Calu3 (cell line): ENCODE results near the gene TACC3. TPM values are rescaled to one million over a fixed set of nuclear protein-coding genes. Genes with fewer than 3 reads are reported as not detected.

Experiments used
- BruUV-seq: library from RNA; stranded (reverse); fragments of 400-500 nt; replicated peaks from 2 replicates; lab custom pipeline; 2021; lab: Mats Ljungman, UMichigan
- CTCF ChIA-PET: fragments of 300-600 bp; sonication (Branson Sonifier 250); formaldehyde crosslinking; loops from one replicate; lab custom pipeline; 2022; ENCODE audit warnings: antibody characterized with exemption; lab: Charles Lee
- DNase-seq: peaks from one replicate; pipeline ENCODE4 v3.0.0; 2022
- H3K27ac Mint-ChIP-seq: one replicate; pipeline ENCODE4 v1.8.0; 2022; ENCODE audit warnings: mixed read lengths; ENCODE audit not compliant: unreplicated experiment
- H3K27me3 Mint-ChIP-seq: one replicate; pipeline ENCODE4 v1.8.0; 2022; ENCODE audit warnings: mixed read lengths; ENCODE audit not compliant: unreplicated experiment
- H3K36me3 Mint-ChIP-seq: one replicate; pipeline ENCODE4 v1.8.0; 2022; ENCODE audit warnings: mild to moderate bottlenecking, moderate library complexity, mixed read lengths; ENCODE audit not compliant: insufficient read depth, unreplicated experiment
- H3K4me1 Mint-ChIP-seq: one replicate; pipeline ENCODE4 v1.8.0; 2022; ENCODE audit warnings: mild to moderate bottlenecking, low read depth, mixed read lengths; ENCODE audit not compliant: unreplicated experiment
- H3K4me3 Mint-ChIP-seq: one replicate; pipeline ENCODE4 v1.8.0; 2022; ENCODE audit warnings: mild to moderate bottlenecking, low read depth, moderate library complexity, mixed read lengths; ENCODE audit not compliant: unreplicated experiment
- H3K9me3 Mint-ChIP-seq: one replicate; pipeline ENCODE4 v1.8.0; 2022; ENCODE audit warnings: low read depth, mixed read lengths; ENCODE audit not compliant: unreplicated experiment
- intact Hi-C: fragments of 100-400 bp; cut with micrococcal nuclease; formaldehyde crosslinking; loops from one replicate; pipeline ENCODE4 v1.10.0; 2022; ENCODE audit not compliant: unreplicated experiment
- total RNA-seq: library from RNA; stranded (reverse); gene quantifications from 2 replicates; pipeline ENCODE4 v1.2.3, GENCODE V29; 2022
- TF ChIP-seq, protein P1 (sequence below): fragments of 200-600 bp; IDR thresholded peaks from one replicate; pipeline ENCODE4 v1.8.0; 2022; ENCODE audit warnings: antibody characterized with exemption; ENCODE audit not compliant: unreplicated experiment

TACC3 gene
- total RNA-seq, 1 experiment from 2014 or later, result 95.9 TPM

DNA sequence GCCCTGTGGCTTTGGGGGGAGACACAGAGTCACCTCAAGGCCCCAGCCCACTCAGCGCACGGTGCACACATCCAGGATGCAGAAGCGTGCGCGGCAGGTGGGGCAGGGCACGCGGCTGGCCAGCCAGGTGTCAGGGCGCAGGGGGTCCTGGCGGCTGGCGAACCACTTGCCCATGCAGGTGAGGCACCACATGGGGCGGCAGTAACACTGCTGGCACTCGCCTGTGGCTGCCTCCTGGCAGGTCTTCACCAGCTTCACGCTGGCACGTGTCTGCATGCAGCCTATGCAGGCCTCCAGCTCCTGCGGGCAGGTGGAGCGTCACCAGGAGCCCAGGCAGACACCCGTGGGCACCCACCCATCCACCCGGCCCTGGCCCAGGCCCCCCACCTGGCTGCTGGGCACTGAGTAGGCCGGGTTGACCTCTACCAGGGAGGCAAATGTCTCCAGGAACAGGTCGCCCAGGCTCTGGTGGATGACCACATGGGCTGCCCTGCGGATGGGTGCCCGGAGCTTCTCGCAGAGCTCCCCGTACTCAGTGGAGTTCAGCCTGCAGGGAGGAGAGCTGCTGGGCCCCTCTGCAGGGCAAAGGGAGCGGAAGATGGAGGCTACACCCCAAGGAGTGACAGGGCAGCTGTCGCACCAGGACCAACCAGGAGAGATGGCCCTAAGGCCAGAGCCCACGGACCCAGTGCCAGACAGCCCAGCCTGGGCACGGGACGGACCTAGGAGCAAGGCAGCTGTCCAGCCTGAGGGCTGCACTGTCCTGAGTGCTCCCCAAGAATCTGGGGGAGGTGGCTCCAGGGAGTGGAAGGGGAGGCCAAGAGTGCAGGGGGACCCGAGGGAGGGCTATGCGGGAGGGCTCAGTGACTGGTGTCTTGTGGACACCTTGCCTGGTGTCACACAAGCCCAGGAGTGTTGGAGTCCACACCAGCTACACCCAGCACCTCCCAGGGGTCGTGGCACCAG is 3.9 kb upstream of the TACC3 start:
- BruUV-seq, result no TSS peak
- no peaks in the 10 kb centered on the region for H3K9me3 Mint-ChIP-seq
- intact Hi-C loops, result no loop called here
- TF ChIP-seq, protein P1, sequence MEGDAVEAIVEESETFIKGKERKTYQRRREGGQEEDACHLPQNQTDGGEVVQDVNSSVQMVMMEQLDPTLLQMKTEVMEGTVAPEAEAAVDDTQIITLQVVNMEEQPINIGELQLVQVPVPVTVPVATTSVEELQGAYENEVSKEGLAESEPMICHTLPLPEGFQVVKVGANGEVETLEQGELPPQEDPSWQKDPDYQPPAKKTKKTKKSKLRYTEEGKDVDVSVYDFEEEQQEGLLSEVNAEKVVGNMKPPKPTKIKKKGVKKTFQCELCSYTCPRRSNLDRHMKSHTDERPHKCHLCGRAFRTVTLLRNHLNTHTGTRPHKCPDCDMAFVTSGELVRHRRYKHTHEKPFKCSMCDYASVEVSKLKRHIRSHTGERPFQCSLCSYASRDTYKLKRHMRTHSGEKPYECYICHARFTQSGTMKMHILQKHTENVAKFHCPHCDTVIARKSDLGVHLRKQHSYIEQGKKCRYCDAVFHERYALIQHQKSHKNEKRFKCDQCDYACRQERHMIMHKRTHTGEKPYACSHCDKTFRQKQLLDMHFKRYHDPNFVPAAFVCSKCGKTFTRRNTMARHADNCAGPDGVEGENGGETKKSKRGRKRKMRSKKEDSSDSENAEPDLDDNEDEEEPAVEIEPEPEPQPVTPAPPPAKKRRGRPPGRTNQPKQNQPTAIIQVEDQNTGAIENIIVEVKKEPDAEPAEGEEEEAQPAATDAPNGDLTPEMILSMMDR, result no peak
- H3K4me1 Mint-ChIP-seq, result peaks cover 6% of the 10 kb centered on the region
- H3K27me3 Mint-ChIP-seq, result no peaks in the 10 kb centered on the region
- no peak for DNase-seq
- H3K36me3 Mint-ChIP-seq, result peaks cover 74% of the 10 kb centered on the region
- H3K27ac Mint-ChIP-seq, result no peak overlapping the region
- no peak overlapping the region for H3K4me3 Mint-ChIP-seq
- CTCF ChIA-PET, result no interaction called here

DNA sequence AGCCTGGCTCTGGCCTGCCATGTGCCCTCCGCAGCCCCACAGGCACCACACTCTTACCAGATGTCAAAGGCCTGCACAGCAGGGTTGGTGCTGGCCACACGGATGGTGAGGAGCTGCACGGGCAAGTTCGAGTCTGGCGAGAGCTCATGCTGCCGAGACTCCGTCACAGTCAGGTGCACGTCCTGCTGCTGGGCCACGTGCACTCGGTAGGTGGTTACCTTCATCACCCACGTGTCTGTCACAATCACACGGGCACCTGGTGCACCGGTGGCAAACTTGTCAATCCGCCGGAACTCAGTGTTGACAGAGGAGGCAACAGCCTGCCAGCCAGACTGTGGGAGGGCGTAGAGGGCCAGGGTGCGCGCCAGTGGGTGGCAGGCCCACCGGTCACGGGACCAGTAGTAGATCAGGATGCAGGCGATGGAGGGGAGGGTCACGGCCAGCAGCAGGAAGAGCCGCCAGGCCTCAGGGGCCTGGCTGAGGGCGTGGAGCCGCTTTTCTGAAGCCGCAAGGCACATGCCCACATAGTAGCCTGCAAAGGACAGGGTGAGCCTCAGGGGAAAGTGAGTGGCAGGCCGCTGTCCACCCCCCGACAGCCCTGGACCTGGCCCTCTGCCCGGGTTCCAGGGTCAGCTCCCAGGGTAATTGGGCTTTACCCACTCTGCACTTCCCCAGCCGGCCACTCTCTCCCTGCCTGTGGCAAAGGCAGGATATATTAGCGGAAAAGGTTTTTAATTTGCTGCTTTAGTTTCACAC is 3.0 kb upstream of the TACC3 start:
- BruUV-seq, result TSS peak; percentile 17
- Mint-ChIP-seq H3K4me1 (peaks cover 15% of the 10 kb centered on the region), H3K36me3 (peaks cover 73% of the 10 kb centered on the region), H3K27ac (no peak overlapping the region), H3K27me3 (no peaks in the 10 kb centered on the region), H3K4me3 (no peak overlapping the region), H3K9me3 (no peaks in the 10 kb centered on the region)
- intact Hi-C loops, result no loop called here
- CTCF ChIA-PET, result interaction anchor here (0.6 kb wide), 1 partner anchor 632 kb away, joined by 3 read pairs; no protein-coding TSS in a partner anchor
- TF ChIP-seq, protein P1, result no peak
- DNase-seq, result no peak

DNA sequence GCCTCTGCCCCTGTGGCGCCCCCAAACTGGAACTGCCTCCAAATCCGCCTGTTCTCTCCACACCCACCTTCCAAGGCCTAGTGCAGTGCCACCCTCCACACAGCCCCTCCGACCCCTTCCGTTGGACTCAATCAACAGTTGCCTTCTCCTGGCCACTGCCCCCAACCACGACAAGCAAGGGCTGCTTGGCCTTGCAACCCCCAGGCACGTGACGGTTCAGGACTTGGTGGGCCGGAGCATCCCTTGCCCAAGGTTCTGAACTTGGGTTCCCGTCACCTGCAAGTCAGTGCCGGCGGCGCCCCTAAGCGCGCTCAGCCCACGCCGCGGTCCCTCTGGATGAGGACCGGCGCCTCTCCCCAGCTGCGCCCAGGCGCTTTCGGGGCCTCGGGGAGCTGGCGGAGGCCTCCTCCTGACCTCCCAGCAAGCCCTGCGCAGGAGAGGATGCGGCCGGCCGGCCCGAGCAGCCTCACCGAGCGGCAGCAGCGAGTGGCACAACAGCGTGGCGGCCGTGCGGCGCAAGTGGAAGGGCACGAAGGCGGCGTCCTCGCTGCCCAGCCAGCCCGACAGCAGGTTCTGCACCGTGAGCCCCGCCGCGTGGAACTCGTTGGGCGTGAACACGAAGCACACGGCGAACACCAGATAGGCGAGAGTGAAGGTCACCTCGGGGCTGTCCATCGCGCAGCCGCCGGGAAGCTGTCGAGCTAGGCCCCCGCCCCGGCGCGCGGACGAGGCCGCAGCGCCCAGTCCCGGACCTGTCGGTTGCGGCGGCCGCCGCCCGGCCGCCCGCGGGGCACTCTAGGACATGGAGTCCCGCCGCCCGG is 948 bp upstream of the TACC3 start:
- TF ChIP-seq, protein P1, result no peak
- H3K27ac Mint-ChIP-seq, result no peak overlapping the region
- H3K27me3 Mint-ChIP-seq, result no peaks in the 10 kb centered on the region
- DNase-seq, result peak; percentile 22
- no TSS peak for BruUV-seq
- intact Hi-C loops, result no loop called here
- peaks cover 77% of the 10 kb centered on the region for H3K36me3 Mint-ChIP-seq
- CTCF ChIA-PET, result interaction anchor here (0.6 to 1.4 kb wide), 3 partner anchors 27 to 71 kb away, joined by 3 to 8 read pairs (median 7); no protein-coding TSS in a partner anchor
- peak overlapping the region; percentile 95 for H3K4me3 Mint-ChIP-seq
- H3K9me3 Mint-ChIP-seq, result no peaks in the 10 kb centered on the region
- H3K4me1 Mint-ChIP-seq, result peaks cover 18% of the 10 kb centered on the region
